Endothelial cell of umbilical vein (primary cell): Measurements from ENCODE around the gene ESRRB. TPM values are rescaled to one million over a fixed set of nuclear protein-coding genes. Genes with fewer than 3 reads are reported as not detected.

Source experiments
- BruUV-seq: library from RNA; stranded (reverse); fragments of 400-500 nt; replicated peaks from 2 replicates; lab custom pipeline; 2021; lab: Mats Ljungman, UMichigan
- CTCF ChIA-PET: fragments of 300-600, 350-600 bp; sonication (Branson Sonifier 250); formaldehyde crosslinking; loops from one replicate; lab custom pipeline; 2021; ENCODE audit warnings: antibody characterized with exemption, inconsistent platforms; lab: Charles Lee
- POLR2A ChIA-PET: fragments of 300-600, 350-600 bp; sonication (Branson Sonifier 250); formaldehyde crosslinking; loops from one replicate; lab custom pipeline; 2021; ENCODE audit warnings: antibody characterized with exemption, inconsistent platforms; lab: Charles Lee
- DNase-seq: peaks from one replicate; pipeline ENCODE4 v3.0.0-alpha.2; 2011; ENCODE audit warnings: low read depth, low spot score
- FAIRE-seq: peaks from 2 replicates; lab custom pipeline; 2011; peaks lifted over from hg19 to GRCh38; lab: Jason Lieb, UNC
- H2AFZ ChIP-seq: 2 replicates; pipeline ENCODE4 v1.6.0; 2012; ENCODE audit warnings: low read depth, low read length, control low read depth, inconsistent platforms
- H3K27ac ChIP-seq: 2 replicates; pipeline ENCODE4 v1.5.1; 2011; ENCODE audit warnings: low read depth, mild to moderate bottlenecking, control low read depth, low read length, moderate library complexity; ENCODE audit not compliant: insufficient read depth
- H3K27me3 ChIP-seq, 2 experiments: 2 replicates each; pipeline versions ENCODE4 v1.6.0 to v1.6.1; 2011; ENCODE audit warnings: low read length in 2 of 2, mixed read lengths in 1 of 2; ENCODE audit not compliant: control insufficient read depth in 2 of 2, insufficient read depth in 2 of 2
- H3K36me3 ChIP-seq, 2 experiments: 2 replicates in 1 of 2; 3 replicates in 1 of 2; pipeline ENCODE4 v1.5.1; 2011; ENCODE audit warnings: low read length in 2 of 2, mild to moderate bottlenecking in 1 of 2, moderate library complexity in 1 of 2; ENCODE audit not compliant: control insufficient read depth in 2 of 2, insufficient read depth in 2 of 2; ENCODE audit errors: extremely low read depth in 1 of 2
- H3K4me1 ChIP-seq: 3 replicates; pipeline ENCODE4 v1.5.1; 2011; ENCODE audit warnings: mild to moderate bottlenecking, low read length; ENCODE audit not compliant: control insufficient read depth, insufficient read depth; ENCODE audit errors: extremely low read depth
- H3K4me2 ChIP-seq: 2 replicates; pipeline ENCODE4 v1.6.1; 2011; ENCODE audit warnings: low read length, control low read depth, mixed read lengths; ENCODE audit not compliant: insufficient read depth
- H3K4me3 ChIP-seq, 3 experiments: fragments of 200-600 bp in 1 of 3; sonication (generic), shearing (Covaris generic) in 1 of 3; replicated peaks in 1 of 3; 2 replicates each; pipeline ENCODE4 v1.5.1; 2011 to 2016; ENCODE audit warnings: control low read depth in 3 of 3, low read length in 3 of 3, mild to moderate bottlenecking in 2 of 3, inconsistent platforms in 1 of 3, low read depth in 1 of 3, moderate library complexity in 1 of 3; ENCODE audit not compliant: insufficient read depth in 1 of 3
- H3K79me2 ChIP-seq: 2 replicates; pipeline ENCODE4 v1.6.0; 2012; ENCODE audit warnings: low read length, inconsistent platforms; ENCODE audit not compliant: control insufficient read depth, insufficient read depth
- H3K9ac ChIP-seq: replicated peaks from 2 replicates; pipeline ENCODE3; 2011; ENCODE audit warnings: low read length, control low read depth; ENCODE audit not compliant: insufficient read depth; ENCODE audit errors: extremely low read depth
- H3K9me1 ChIP-seq: replicated peaks from 3 replicates; pipeline ENCODE4 v1.6.0; 2011; ENCODE audit warnings: mild to moderate bottlenecking, low read length; ENCODE audit not compliant: control insufficient read depth, insufficient read depth; ENCODE audit errors: extremely low read depth
- H3K9me3 ChIP-seq: replicated peaks from 2 replicates; pipeline ENCODE4 v1.5.1; 2012; ENCODE audit warnings: low read length, inconsistent platforms; ENCODE audit not compliant: control insufficient read depth, insufficient read depth
- H4K20me1 ChIP-seq: replicated peaks from 2 replicates; pipeline ENCODE3; 2011; ENCODE audit warnings: mild to moderate bottlenecking, low read length; ENCODE audit not compliant: control insufficient read depth, insufficient read depth; ENCODE audit errors: extremely low read depth
- CTCF ChIP-seq, 2 donors: IDR thresholded peaks; 1 replicate in 1 of 2; 2 replicates in 1 of 2; pipeline ENCODE4 v1.5.1; 2011; ENCODE audit warnings: low read length in 2 of 2, mild to moderate bottlenecking in 2 of 2, moderate library complexity in 2 of 2, control low read depth in 1 of 2, inconsistent platforms in 1 of 2, low read depth in 1 of 2; ENCODE audit not compliant: insufficient read depth in 1 of 2; ENCODE audit errors: extremely low read depth in 1 of 2
- EZH2 ChIP-seq: IDR thresholded peaks from 2 replicates; pipeline ENCODE4 v1.6.1; 2012; ENCODE audit warnings: borderline replicate concordance, low read depth, mild to moderate bottlenecking, moderate library complexity, low read length, inconsistent platforms; ENCODE audit not compliant: severe bottlenecking
- GATA2 ChIP-seq: IDR thresholded peaks from 2 replicates; pipeline ENCODE4 v1.7.0; 2011; ENCODE audit warnings: low read depth, mild to moderate bottlenecking, moderate library complexity, mixed read lengths, low read length; ENCODE audit not compliant: insufficient read length, insufficient read depth
- JUN ChIP-seq: IDR thresholded peaks from 2 replicates; pipeline ENCODE4 v1.6.1; 2011; ENCODE audit warnings: borderline replicate concordance, low read depth; ENCODE audit not compliant: insufficient read length, insufficient read depth
- MYC ChIP-seq: IDR thresholded peaks from one replicate; pipeline ENCODE4 v1.6.1; 2011; ENCODE audit warnings: mild to moderate bottlenecking, low read depth, low read length
- POLR2A ChIP-seq: IDR thresholded peaks from 2 replicates; pipeline ENCODE4 v1.6.1; 2012; ENCODE audit warnings: low read depth, mild to moderate bottlenecking, control low read depth, low read length
- POLR2AphosphoS5 ChIP-seq: IDR thresholded peaks from 2 replicates; pipeline ENCODE4 v1.6.1; 2012; ENCODE audit warnings: low read depth, mild to moderate bottlenecking, control low read depth, low read length, moderate library complexity; ENCODE audit not compliant: insufficient read depth
- dilution Hi-C: fragments of 300-500 bp; cut with MboI; formaldehyde crosslinking; loops from one replicate; pipeline ENCODE4 v1.15.0; 2019; ENCODE audit warnings: low sequenced_read_pairs; ENCODE audit not compliant: extremely low pct_ligation_motif_present
- intact Hi-C: fragments of 100-400 bp; cut with micrococcal nuclease; formaldehyde crosslinking; loops from one replicate; pipeline ENCODE4 v1.10.0; 2022
- polyA plus RNA-seq, 4 experiments: library from polyadenylated mRNA; depleted of rRNA in 3 of 4; stranded (reverse) in 3 of 4; unstranded in 1 of 4; fragments of >200 nt; gene quantifications; 2 replicates each; pipeline versions ENCODE4 v1.2.1 to v1.2.3, GENCODE V29; 2011 to 2012; ENCODE audit warnings: missing spikeins in 1 of 4
- total RNA-seq: library from RNA; stranded (reverse); gene quantifications from 2 replicates; pipeline ENCODE4 v1.2.3, GENCODE V29; 2021
- TF ChIP-seq, protein P1 (sequence below): IDR thresholded peaks from 2 replicates; pipeline ENCODE4 v1.6.1; 2011; ENCODE audit not compliant: insufficient read depth, insufficient read length

The ESRRB gene
- total and polyA plus RNA-seq, 2 donors (not counting 3 experiments of a cell fraction or from before 2014, with no cell fraction given): not detected

GRCh38 chr14:76376409-76376877, 506 bp downstream of the ESRRB start:
- Histone ChIP-seq H3K4me3 (peak overlapping the region in 2 of 3 experiments; percentile 21), H4K20me1 (no peaks in the 10 kb centered on the region), H2AFZ (peak overlapping the region; percentile 11), H3K4me1 (peaks cover 11% of the 10 kb centered on the region), H3K9ac (no peak overlapping the region), H3K4me2 (peak overlapping the region; percentile 27), H3K79me2 (no peaks in the 10 kb centered on the region), H3K9me3 (no peaks in the 10 kb centered on the region), H3K9me1 (no peaks in the 10 kb centered on the region), H3K36me3 (no peaks in the 10 kb centered on the region), H3K27ac (no peak overlapping the region), H3K27me3 (peaks cover 60 to 72% of the 10 kb centered on the region in 2 experiments)
- POLR2A ChIA-PET: no interaction called here
- BruUV-seq: no TSS peak
- DNase-seq (no peak), FAIRE-seq (no peak)
- CTCF ChIA-PET: no interaction called here
- TF ChIP-seq GATA2 (no peak), EZH2 (peak; percentile 57)
- TF ChIP-seq, protein P1, sequence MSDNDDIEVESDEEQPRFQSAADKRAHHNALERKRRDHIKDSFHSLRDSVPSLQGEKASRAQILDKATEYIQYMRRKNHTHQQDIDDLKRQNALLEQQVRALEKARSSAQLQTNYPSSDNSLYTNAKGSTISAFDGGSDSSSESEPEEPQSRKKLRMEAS: no peak
- intact Hi-C loops (no loop called here), dilution Hi-C loops (no loop called here)

GRCh38 chr14:76376878-76377734, 1.2 kb downstream of the ESRRB start:
- Histone ChIP-seq H3K27ac (no peak overlapping the region), H3K4me3 (no peak overlapping the region), H4K20me1 (no peaks in the 10 kb centered on the region), H3K4me2 (peak overlapping the region; percentile 27), H3K36me3 (no peaks in the 10 kb centered on the region), H3K4me1 (peaks cover 11% of the 10 kb centered on the region), H3K9me1 (no peaks in the 10 kb centered on the region), H3K9ac (no peak overlapping the region), H3K27me3 (peaks cover 60 to 73% of the 10 kb centered on the region in 2 experiments), H3K79me2 (no peaks in the 10 kb centered on the region), H2AFZ (no peak overlapping the region), H3K9me3 (no peaks in the 10 kb centered on the region)
- CTCF ChIA-PET: interaction anchor here (2.4 kb wide), 1 partner anchor 11 kb away, joined by 10 read pairs; no protein-coding TSS in a partner anchor
- dilution Hi-C loops (no loop called here), intact Hi-C loops (no loop called here)
- DNase-seq: no peak
- no peak for TF ChIP-seq GATA2
- no peak for TF ChIP-seq POLR2A
- TF ChIP-seq EZH2: peak; percentile 90
- TF ChIP-seq JUN: no peak
- no peak for TF ChIP-seq CTCF (IDR thresholded peaks at IDR 0.05; ENCODE audit: extremely low read depth in 1 of 2, insufficient read depth in 1 of 2, low read depth in 1 of 2, low read length in 2 of 2)
- TF ChIP-seq, protein P1: no peak
- no peak for TF ChIP-seq MYC
- TF ChIP-seq POLR2AphosphoS5: no peak
- POLR2A ChIA-PET: no interaction called here
- no TSS peak for BruUV-seq
- FAIRE-seq: no peak
